Urothelium cell line (cell line): Measurements from ENCODE around the gene PNPLA4.

Experiments
- DNase-seq: peaks from one replicate; pipeline ENCODE4 v3.0.0; 2011; ENCODE audit warnings: low spot score, mixed read lengths
- FAIRE-seq: peaks from 2 replicates; lab custom pipeline; 2011; peaks lifted over from hg19 to GRCh38; lab: Jason Lieb, UNC

The PNPLA4 gene, protein sequence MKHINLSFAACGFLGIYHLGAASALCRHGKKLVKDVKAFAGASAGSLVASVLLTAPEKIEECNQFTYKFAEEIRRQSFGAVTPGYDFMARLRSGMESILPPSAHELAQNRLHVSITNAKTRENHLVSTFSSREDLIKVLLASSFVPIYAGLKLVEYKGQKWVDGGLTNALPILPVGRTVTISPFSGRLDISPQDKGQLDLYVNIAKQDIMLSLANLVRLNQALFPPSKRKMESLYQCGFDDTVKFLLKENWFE

GRCh38 chrX:7927259-7928167, at the start of gene PNPLA4:
Gene PNPLA4 (minus strand): TSS chrX:7927413. CDS start chrX:7926119, 1,294 bp downstream.
- FAIRE-seq, result no peak

GRCh38 chrX:7972586-7972985, 45.4 kb upstream of the PNPLA4 start:
- FAIRE-seq (no peak), DNase-seq (no peak)

More at GRCh38 chrX:7927259-7928167, at the start of gene PNPLA4:
- DNase-seq, result peak; percentile 64

GRCh38 chrX:7970428-7970827, 43.2 kb upstream of the PNPLA4 start:
- no peak for FAIRE-seq
- DNase-seq, result no peak

GRCh38 chrX:7965436-7965835, 38.2 kb upstream of the PNPLA4 start:
- no peak for DNase-seq
- no peak for FAIRE-seq

- FAIRE-seq (no peak), DNase-seq (no peak)
Observed at GRCh38 chrX:7960246-7960645, 33.0 kb upstream of the PNPLA4 start.

DNA sequence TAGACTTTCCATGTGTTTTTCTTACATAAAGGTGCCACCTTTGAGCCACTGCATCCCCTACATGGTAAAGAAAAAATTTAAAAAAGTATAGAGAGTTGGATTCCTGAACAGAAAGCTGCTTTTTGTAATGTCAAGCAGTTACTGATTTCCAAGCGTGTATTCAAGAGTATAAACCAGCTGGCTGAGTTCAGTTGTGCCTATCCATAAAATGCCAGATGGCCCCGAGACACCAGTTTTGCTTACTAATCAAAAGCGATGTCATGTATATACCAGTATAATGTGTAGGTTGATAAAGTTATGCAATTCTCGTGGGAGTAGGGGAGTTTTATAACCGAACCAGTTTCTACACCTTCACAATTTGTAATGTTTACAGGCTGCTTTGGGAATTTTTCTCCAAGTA, 26.2 kb upstream of the PNPLA4 start:
- FAIRE-seq (no peak), DNase-seq (no peak)

- FAIRE-seq, result no peak
- DNase-seq, result no peak
Observed at GRCh38 chrX:7950865-7951264, 23.7 kb upstream of the PNPLA4 start.

DNA sequence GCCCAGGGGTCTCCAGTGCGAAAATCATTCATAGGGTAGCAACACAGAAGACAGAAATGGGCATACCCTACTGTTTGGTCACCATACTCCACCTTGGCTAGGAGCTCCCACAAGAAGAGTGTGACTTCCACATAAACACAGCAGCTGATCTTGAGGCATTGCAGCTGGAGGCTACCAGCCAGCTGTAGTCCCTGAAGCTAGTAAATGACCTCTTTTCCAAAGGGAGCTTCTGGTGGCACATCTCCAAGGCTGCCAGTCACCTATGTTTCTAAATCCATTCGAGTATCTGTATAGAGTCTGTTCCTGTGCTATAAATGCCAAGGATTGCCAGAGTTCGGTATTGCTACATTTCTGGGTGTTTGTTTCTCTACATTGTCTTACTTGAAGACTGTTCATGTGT, 21.3 kb upstream of the PNPLA4 start:
- no peak for FAIRE-seq
- no peak for DNase-seq

GRCh38 chrX:7946960-7947359, 19.7 kb upstream of the PNPLA4 start:
- FAIRE-seq, result no peak

GRCh38 chrX:7943600-7944245, 16.5 kb upstream of the PNPLA4 start:
- DNase-seq, result no peak
- no peak for FAIRE-seq

More at GRCh38 chrX:7946960-7947359, 19.7 kb upstream of the PNPLA4 start:
- no peak for DNase-seq

- FAIRE-seq, result no peak
- peak; percentile 1 for DNase-seq
Observed at GRCh38 chrX:7941390-7942042, 14.3 kb upstream of the PNPLA4 start.

- no peak for DNase-seq
- no peak for FAIRE-seq
Observed at GRCh38 chrX:7934026-7934425, 6.8 kb upstream of the PNPLA4 start.

DNA sequence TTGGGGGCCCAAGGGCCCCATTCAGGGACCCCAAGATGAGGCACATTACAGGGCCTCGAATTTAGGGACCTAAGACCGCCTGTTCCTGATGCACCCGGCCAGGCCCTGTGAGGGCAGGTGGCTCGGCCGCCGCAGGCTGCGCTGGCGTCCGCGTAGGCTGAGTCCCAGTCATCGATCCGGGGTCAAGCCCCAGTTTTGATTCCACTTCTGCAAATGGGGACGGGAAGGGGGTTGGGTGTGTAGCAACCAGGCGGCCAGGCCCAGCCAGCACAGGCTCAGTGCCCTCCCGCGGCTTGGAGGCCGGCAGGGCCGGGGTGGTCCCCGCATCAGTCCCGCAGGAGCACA, 327 bp downstream of the PNPLA4 start:
- no peak for FAIRE-seq
- no peak for DNase-seq

- DNase-seq (no peak), FAIRE-seq (no peak)
Observed at GRCh38 chrX:7926501-7926900, 712 bp downstream of the PNPLA4 start.

DNA sequence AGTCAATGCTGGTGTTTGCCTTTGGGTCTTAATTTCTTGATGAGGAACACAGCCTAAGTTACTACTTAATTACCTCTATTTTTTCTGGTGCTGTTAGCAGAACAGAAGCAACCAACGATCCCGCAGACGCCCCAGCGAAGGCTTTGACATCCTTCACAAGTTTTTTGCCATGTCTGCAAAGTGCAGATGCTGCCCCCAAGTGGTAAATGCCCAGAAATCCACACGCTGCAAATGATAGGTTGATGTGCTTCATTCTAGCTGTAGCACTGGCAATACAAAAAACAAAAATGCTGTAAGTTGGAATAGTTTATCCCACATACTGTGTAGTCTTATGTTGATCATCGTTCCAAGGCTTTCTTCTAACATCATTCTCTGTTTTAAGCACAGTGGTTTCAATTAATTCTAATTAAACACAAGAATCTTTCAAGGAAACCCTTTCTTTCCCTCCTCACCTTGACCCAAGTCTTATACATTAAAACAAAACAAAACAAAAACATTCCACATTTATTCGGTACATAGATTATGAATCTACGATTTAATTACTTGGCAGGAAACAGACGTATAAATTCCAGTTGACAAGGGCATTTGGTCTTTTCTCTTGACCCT, 1.2 kb downstream of the PNPLA4 start:
- DNase-seq, result peak; percentile 10

DNA sequence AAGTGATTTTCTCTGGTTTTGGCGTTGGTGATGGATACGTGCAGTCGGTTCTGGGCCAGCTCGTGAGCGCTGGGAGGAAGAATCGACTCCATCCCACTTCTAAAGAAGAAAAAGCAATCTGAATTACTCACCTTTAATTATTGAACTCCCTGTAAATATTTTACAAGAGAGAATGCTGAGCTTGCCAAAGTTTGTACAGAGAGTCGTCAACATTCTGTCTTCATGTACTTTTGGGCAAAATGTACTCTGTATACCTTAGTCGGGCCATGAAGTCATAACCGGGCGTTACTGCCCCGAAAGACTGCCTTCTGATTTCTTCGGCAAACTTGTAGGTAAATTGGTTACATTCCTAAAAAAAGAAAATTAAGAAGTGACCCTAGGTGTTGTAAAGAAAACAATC, 5.5 kb downstream of the PNPLA4 start:
- no peak for FAIRE-seq
- DNase-seq, result no peak

More for the DNA sequence above, 1.2 kb downstream of the PNPLA4 start:
- FAIRE-seq, result no peak

GRCh38 chrX:7908821-7909220, 18.4 kb downstream of the PNPLA4 start:
- FAIRE-seq, result no peak

DNA sequence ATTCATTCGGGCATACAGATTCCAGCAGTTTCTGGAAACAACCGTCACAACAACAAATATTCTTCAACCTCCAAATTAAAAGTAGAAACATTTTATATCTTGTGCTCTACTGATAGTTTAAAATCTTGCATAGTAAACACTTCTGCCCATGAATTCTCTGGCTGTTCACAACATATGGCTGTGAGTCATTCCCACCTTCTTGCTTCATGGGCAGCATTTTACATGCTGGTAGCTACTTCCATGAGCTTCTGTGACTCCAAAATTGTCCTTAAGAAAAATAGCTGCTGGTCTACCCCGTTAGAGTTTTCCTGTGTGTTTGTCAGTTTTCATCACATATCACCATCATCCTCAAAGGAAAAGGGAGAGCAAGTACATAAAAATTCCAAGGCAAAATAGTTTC, 22.7 kb downstream of the PNPLA4 start:
- DNase-seq, result no peak
- no peak for FAIRE-seq

More at GRCh38 chrX:7908821-7909220, 18.4 kb downstream of the PNPLA4 start:
- no peak for DNase-seq

GRCh38 chrX:7891928-7892327, 35.3 kb downstream of the PNPLA4 start:
- FAIRE-seq, result no peak

DNA sequence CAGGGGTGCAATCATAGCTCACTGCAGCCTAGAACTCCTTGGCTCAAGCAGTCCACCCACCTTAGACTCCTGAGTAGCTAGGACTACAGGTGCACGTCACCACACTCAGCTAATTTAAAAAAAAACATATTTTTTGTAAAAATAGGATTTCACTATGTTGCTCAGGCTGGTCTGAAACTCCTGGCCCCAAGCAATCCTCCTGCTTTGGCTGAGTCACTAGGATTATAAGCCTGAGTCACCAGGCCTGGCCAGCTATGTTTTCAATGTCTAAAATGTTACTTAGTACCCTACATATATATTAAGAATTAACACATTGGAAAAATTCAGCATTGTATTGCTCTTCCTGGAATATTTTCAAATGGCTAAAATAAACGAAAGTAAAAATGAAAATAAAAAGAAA, 37.5 kb downstream of the PNPLA4 start:
- DNase-seq (no peak), FAIRE-seq (no peak)

More at GRCh38 chrX:7891928-7892327, 35.3 kb downstream of the PNPLA4 start:
- no peak for DNase-seq

- no peak for FAIRE-seq
- no peak for DNase-seq
Observed at GRCh38 chrX:7889135-7889534, 38.1 kb downstream of the PNPLA4 start.
